ENCODE data around the gene TRIM22. TPM values are rescaled to one million over a fixed set of nuclear protein-coding genes. Genes with fewer than 3 reads are reported as not detected.
A peak's percentile ranks its signal among the peaks of the same experiment; 100 is the strongest.
"Not testable (repeated sequence)": the region's sequence is repeated elsewhere in the genome, so short reads cannot be mapped to it uniquely, and the experiment has no call there.

Gene TRIM22
- total RNA-seq, 1 experiment from 2014 or later = 3.9 TPM

DNA sequence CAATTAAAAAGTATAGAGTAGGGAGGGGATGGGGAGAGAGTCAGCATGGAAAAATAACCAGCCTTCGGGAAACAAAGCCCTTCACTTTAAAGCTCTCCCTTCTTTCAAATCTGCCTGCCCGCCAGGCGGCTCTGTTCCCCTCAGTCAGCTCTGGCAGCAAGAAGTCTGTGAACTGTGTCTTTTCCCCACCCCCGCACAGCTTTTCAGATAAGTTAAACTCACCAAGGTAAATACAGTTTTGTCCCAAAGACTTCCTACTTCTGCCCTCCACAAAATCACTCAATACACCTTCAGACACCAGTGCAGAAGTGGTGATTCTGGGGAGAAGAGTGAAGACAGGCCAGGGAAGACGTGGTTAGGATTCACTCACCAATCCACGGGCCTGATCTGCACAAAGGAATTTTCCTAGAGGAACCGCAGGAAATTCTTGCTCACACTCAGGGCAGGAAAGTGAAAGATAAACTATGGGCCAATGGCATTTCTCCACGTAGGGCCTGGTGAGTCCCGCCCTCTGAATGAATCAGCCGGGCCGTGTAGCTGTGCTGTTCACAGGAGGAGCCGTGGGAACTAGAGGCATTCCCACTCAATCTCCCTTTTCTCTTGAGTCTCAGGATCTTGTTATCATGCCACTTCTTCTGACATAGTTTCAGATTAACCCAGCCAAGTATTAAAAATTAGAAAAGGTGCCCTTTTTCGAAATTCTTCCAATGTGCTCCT is 4.8 kb upstream of the TRIM22 start, which contains the start of gene TRIM5:
TRIM5 (minus strand) TSS at position 429 of the 717 bp plus-strand sequence. CDS start 4,897 bp downstream, outside the sequence.
- DNase-seq (ENCODE audit: low read depth, low spot score) = peak; percentile 96
- in situ Hi-C loops (cut with HindIII; ENCODE audit: low pct_unique_long_range_greater_than_20kb, low sequenced_read_pairs) = no loop called here

DNA sequence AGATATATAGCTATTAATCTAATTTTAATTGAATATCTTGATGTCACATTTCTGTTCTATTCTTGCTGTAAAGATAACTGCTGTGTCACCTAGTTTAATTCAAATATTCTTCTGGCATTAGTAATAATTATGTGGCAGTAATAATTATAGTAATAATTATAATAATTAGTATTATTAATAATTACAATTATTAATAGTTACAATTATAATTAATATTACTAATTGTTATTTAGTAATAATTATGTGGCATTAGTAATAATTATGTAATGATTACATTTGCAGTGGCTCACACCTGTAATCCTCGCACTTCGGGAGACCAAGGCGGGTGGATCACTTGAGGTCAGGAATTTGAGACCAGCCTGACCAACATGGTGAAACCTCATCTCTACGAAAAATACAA is 3.2 kb upstream of the TRIM22 start:
- DNase-seq (ENCODE audit: low read depth, low spot score) = no peak
- in situ Hi-C loops (cut with HindIII; ENCODE audit: low pct_unique_long_range_greater_than_20kb, low sequenced_read_pairs) = no loop called here

DNA sequence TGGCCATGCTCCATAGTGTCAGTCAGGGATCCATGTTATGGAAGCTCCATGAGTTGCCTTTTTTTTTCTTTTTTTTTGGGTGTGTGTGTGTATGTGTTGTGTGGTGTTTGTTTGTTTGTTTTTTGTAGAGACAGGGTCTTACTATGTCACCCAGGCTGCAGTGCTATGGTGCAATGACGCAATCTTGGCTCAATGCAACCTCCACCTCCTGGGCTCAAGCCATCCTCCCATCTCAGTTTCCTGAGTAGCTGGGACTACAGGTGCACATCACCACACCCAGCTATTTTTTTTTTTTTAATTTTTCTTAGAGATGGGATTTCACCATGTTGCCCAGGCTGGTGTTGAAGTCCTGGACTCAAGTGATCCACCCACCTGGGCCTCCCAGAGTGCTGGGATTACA is 1.1 kb upstream of the TRIM22 start:
- no peak for DNase-seq (ENCODE audit: low read depth, low spot score)
- in situ Hi-C loops (cut with HindIII; ENCODE audit: low pct_unique_long_range_greater_than_20kb, low sequenced_read_pairs) = no loop called here

- in situ Hi-C loops (cut with HindIII; ENCODE audit: low pct_unique_long_range_greater_than_20kb, low sequenced_read_pairs) = no loop called here
- DNase-seq (ENCODE audit: low read depth, low spot score) = no peak
Observed at GRCh38 chr11:5690216-5690615, 626 bp downstream of the TRIM22 start.

DNA sequence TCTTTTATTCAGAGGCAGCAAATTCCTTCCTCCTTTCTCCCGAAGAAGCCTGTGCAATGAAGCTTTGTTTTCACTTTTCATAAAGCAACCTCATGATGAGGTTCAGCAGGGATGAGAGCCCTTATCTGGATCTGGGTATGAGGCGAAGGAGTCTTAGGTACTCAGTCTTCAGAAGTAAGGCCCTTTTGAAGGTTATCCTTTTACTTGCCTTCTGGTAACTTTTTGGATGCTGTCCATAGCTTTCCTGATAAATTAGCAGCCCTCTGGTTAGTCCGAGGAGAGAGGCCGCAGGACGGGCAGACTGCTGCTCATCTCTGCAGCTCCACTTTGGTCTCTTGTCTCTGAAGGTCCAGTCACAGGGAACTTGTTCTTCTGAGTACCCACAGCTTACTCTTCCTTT is 1.1 kb downstream of the TRIM22 start:
- in situ Hi-C loops (cut with HindIII; ENCODE audit: low pct_unique_long_range_greater_than_20kb, low sequenced_read_pairs) = no loop called here

GRCh38 chr11:5691238-5691963 is 1.8 kb downstream of the TRIM22 start:
- DNase-seq (ENCODE audit: low read depth, low spot score); in situ Hi-C loops (cut with HindIII; ENCODE audit: low pct_unique_long_range_greater_than_20kb, low sequenced_read_pairs): not testable (repeated sequence)

More for the DNA sequence above, 1.1 kb downstream of the TRIM22 start:
- no peak for DNase-seq (ENCODE audit: low read depth, low spot score)

- no peak for DNase-seq (ENCODE audit: low read depth, low spot score)
- in situ Hi-C loops (cut with HindIII; ENCODE audit: low pct_unique_long_range_greater_than_20kb, low sequenced_read_pairs) = no loop called here
Observed at GRCh38 chr11:5691964-5692361, 2.4 kb downstream of the TRIM22 start.

DNA sequence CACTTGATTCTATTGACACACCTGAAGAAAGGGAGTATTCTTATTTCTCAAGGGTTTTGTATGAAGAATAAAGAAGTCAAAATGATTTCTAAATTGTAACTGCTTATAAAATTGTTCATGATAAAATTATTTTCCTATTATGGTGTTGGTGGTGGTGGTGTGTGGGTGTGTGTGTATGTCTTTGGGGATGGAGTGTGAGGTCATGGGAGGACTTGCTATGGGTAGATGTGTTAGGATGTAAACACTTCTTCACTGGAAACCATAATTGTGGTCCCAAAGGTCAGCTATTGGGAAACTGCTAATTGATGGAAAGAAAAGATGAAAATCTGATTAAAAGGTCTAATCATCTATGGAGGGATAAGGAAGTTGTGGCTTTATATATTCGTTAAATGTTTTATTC is 5.1 kb downstream of the TRIM22 start:
- in situ Hi-C loops (cut with HindIII; ENCODE audit: low pct_unique_long_range_greater_than_20kb, low sequenced_read_pairs) = no loop called here
- DNase-seq (ENCODE audit: low read depth, low spot score) = no peak

GRCh38 chr11:5695580-5695979 is 6.0 kb downstream of the TRIM22 start:
- no peak for DNase-seq (ENCODE audit: low read depth, low spot score)
- in situ Hi-C loops (cut with HindIII; ENCODE audit: low pct_unique_long_range_greater_than_20kb, low sequenced_read_pairs) = no loop called here

DNA sequence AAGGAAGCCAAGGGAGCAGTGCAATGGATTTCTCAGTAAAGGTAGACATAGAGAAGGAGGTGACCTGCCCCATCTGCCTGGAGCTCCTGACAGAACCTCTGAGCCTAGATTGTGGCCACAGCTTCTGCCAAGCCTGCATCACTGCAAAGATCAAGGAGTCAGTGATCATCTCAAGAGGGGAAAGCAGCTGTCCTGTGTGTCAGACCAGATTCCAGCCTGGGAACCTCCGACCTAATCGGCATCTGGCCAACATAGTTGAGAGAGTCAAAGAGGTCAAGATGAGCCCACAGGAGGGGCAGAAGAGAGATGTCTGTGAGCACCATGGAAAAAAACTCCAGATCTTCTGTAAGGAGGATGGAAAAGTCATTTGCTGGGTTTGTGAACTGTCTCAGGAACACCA is 6.6 kb downstream of the TRIM22 start:
- in situ Hi-C loops (cut with HindIII; ENCODE audit: low pct_unique_long_range_greater_than_20kb, low sequenced_read_pairs) = no loop called here
- no peak for DNase-seq (ENCODE audit: low read depth, low spot score)

- in situ Hi-C loops (cut with HindIII; ENCODE audit: low pct_unique_long_range_greater_than_20kb, low sequenced_read_pairs) = no loop called here
- no peak for DNase-seq (ENCODE audit: low read depth, low spot score)
Observed at GRCh38 chr11:5698281-5698680, 8.7 kb downstream of the TRIM22 start.

GRCh38 chr11:5700421-5701054 is 10.9 kb downstream of the TRIM22 start:
- in situ Hi-C loops (cut with HindIII; ENCODE audit: low pct_unique_long_range_greater_than_20kb, low sequenced_read_pairs) = no loop called here
- DNase-seq (ENCODE audit: low read depth, low spot score) = no peak

DNA sequence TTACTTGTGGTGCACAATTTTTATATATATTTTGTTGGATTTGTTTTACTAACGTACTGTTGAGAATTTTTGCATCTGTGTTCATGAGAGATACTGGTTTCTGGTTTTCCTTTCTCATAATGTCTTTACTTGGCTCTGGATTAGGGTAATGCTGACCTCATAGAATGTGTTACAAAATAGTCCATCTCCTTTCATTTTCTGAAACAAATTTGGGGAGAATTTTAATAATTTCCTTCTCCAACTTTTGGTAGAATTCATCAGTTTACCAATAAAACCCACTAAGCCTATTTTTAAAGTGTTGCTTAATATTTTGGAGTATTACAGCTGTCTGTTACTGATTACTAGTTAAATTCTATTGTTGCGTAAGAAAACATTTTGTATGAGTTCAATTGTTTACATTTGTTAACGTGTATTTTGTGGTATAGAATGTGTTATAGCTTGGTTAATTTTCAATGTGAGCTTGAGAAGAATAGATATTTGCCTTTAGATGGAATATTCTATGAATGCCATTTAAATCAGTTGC is 11.5 kb downstream of the TRIM22 start:
- in situ Hi-C loops (cut with HindIII; ENCODE audit: low pct_unique_long_range_greater_than_20kb, low sequenced_read_pairs) = no loop called here
- DNase-seq (ENCODE audit: low read depth, low spot score) = no peak

DNA sequence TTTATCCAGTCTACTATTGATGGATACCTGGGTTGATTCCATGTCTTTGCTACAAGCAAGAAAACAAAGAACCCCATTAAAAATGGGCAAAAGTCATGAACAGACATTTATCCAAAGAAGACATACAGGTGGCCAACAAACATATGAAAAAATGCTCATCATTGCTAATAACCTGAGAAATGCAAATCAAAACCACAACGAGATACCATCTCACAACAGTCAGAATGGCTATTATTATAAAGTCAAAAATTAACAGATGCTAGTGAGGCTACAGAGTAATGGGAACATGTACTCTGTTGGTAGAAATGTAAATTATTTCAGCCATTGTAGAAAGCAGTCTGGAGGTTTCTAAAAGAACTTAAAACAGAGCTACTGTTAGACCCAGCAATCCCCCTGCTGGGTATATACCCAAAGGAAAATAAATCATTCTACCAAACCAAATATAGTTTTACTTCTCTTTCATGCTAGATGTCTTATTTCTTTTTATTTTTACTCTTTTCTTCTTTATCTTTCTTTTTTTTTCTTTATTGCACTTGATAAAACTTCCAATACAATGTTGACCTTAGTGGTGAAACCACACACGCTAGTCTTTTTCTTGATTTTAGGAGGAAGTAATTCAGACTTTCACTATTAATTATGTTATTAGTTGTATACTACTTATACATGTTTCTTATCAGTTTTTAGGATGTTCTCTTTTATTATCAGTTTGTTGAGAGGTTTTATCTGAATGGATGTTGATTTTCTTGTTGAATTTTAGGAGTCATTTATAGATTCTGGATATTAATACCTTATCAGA is 14.3 kb downstream of the TRIM22 start:
- in situ Hi-C loops (cut with HindIII; ENCODE audit: low pct_unique_long_range_greater_than_20kb, low sequenced_read_pairs) = no loop called here
- DNase-seq (ENCODE audit: low read depth, low spot score) = no peak

DNA sequence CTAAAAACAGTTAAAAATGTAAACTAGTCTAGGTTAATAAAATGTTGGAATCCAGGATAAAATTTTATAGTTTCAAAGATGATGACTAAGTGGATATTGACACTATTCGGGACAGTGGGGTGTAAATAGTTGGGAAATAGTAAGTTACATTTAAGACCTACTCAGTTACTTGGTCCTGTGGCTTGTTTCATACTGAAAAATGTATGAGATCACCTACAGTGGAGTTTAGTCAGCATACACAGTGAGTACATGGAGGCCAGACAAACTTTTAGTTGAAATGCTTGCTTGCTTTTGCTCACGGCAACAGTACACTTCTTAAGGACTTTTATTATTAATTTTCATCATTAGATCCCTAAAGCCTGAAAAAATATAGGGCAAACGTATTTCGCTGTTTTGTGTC is 16.1 kb downstream of the TRIM22 start:
- in situ Hi-C loops (cut with HindIII; ENCODE audit: low pct_unique_long_range_greater_than_20kb, low sequenced_read_pairs) = no loop called here

GRCh38 chr11:5712507-5712906 is 22.9 kb downstream of the TRIM22 start:
- no peak for DNase-seq (ENCODE audit: low read depth, low spot score)
- in situ Hi-C loops (cut with HindIII; ENCODE audit: low pct_unique_long_range_greater_than_20kb, low sequenced_read_pairs) = no loop called here

More for the DNA sequence above, 16.1 kb downstream of the TRIM22 start:
- DNase-seq (ENCODE audit: low read depth, low spot score) = no peak

DNA sequence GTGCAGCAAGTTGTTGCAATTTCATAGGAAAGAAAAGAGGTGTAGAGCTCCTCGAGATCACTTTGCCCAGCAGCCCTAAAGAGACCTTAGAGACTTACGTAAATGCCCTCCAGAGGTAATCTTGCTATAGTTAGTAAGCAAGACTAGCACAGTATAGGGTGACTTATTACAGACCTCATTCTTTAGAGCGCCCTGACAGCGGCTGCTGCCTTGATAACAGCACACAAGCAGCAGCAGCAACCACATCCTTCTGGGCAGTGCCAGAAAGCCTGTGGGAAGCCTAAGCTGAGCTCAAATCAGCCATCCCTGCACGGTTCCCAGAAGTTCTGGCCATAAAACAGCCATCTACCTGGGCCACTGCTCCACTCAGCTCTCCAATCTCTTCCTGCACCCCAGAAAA is 24.1 kb downstream of the TRIM22 start:
- in situ Hi-C loops (cut with HindIII; ENCODE audit: low pct_unique_long_range_greater_than_20kb, low sequenced_read_pairs) = no loop called here

GRCh38 chr11:5716518-5716917 is 26.9 kb downstream of the TRIM22 start:
- DNase-seq (ENCODE audit: low read depth, low spot score); in situ Hi-C loops (cut with HindIII; ENCODE audit: low pct_unique_long_range_greater_than_20kb, low sequenced_read_pairs): not testable (repeated sequence)

More for the DNA sequence above, 24.1 kb downstream of the TRIM22 start:
- no peak for DNase-seq (ENCODE audit: low read depth, low spot score)
